ENCODE measurements around the gene CLK2.

DNA sequence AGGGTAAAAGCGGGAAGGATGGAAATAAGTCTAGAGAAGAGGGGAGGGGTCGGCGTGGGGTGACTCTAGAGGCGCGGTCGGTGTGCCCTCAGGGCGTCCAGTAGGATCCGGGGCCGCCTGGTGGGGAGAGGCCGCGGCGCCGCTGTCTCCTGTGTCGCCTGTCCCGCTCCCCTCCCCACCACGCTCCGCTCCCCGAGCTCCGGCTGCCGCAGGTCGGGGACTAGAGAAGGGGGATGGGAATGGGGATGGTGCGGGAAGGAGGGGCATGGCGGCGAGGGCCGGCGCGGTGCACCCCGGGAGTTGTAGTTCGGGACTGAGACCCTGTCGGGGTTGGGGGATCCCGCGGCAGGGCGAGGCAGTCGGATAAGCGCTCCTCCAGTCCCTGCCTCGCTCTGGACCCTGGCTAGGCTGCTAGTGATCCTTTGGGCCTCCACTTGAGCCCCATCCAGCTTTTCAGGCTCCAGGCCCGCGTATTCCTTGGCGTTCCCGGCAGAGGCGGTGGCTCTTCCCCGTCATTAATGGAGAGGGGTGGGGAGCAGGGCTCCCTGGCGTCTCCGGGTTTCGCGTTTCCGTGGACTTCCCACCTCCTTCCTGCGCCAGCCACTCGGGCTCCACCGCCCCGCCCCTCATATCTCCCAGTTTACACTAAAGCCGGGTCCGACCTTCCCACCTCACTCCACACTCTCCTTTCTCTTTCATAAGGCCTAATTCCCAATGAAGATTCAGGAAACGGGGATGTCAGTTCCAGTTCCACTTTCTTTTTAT is 17.9 kb downstream of the CLK2 start, which contains the start of gene ENTREP3:
- no peak for TF ChIP-seq ZFAT (CRISPR knock-in tag; conservative IDR thresholded peaks at IDR 0.05)
- TF ChIP-seq, protein P1, sequence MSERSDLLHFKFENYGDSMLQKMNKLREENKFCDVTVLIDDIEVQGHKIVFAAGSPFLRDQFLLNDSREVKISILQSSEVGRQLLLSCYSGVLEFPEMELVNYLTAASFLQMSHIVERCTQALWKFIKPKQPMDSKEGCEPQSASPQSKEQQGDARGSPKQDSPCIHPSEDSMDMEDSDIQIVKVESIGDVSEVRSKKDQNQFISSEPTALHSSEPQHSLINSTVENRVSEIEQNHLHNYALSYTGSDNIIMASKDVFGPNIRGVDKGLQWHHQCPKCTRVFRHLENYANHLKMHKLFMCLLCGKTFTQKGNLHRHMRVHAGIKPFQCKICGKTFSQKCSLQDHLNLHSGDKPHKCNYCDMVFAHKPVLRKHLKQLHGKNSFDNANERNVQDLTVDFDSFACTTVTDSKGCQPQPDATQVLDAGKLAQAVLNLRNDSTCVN (CRISPR knock-in tag; IDR thresholded peaks at IDR 0.05; ENCODE audit: borderline replicate concordance): peak; percentile 67; the same call in 1 of the 2 replicates
- TF ChIP-seq, protein P2, sequence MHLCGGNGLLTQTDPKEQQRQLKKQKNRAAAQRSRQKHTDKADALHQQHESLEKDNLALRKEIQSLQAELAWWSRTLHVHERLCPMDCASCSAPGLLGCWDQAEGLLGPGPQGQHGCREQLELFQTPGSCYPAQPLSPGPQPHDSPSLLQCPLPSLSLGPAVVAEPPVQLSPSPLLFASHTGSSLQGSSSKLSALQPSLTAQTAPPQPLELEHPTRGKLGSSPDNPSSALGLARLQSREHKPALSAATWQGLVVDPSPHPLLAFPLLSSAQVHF (CRISPR knock-in tag; IDR thresholded peaks at IDR 0.05): no peak

Data from HepG2 (cell line).